GM21360 (cell line): ENCODE data around the gene DIPK1B.
"Not testable (repeated sequence)": the region's sequence is repeated elsewhere in the genome, so short reads cannot be mapped to it uniquely, and the experiment has no call there.

Experiments used
- ATAC-seq: cut with Tn5 transposase; IDR thresholded peaks from one replicate; pipeline ENCODE4 v1.9.1; 2021; ENCODE audit warnings: mild to moderate bottlenecking, moderate library complexity; ENCODE audit not compliant: unreplicated experiment

The DIPK1B gene

DNA sequence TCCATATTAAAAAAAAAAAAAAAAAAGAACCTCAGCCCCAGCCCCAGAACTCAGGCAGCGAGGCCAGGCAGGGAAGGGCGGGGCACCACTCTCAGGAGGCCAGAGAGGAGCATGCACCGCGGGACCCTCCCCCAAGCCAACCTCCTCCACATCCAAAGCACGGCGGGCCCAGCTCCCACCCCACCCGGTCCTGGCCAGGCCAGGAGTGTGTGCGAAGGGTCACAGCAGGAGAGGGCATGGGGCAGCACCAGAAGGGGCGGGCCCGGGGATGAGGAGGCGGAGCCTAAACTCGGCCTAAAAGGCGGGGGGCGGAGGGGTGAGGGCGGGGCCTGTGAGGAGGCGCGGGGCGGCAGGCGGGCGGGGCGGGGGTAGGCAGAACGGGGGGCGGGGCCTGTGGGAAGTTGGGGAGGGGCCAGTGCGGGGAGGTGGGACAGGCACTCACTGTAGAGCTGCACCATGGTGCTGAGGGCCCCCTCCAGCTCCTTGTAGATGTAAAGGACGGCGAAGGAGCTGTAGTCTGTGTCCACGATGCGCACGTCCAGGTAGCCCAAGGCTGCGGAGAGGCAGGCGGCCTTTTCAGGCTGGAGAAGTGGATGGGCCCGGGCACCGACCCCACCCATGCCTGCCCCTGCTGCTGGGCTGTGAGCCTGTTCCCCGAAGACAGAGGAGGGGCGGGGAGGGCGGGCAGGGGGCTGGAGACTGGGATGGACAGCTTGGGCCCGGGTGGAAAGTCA is 50.7 kb downstream of the DIPK1B start:
- ATAC-seq, result no peak

DNA sequence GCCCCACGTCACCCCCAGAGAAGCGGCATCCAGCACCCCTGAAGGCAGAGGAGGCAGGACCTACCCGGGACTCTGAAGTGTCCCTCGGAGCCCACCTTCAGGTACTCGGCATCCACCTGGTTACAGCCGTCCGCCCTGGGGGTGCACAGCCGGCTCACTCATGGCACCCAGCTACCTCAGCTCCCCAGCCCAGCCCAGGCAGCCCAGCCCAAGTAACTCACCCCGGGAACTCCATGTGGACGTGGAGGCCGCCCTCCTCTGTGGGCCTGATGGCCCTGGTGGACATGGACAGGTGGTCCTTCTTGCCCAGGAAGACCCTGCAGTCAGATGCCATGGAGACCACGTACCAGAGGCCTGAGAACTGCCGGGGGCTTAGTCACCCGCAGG is 51.3 kb downstream of the DIPK1B start:
- ATAC-seq, result no peak

DNA sequence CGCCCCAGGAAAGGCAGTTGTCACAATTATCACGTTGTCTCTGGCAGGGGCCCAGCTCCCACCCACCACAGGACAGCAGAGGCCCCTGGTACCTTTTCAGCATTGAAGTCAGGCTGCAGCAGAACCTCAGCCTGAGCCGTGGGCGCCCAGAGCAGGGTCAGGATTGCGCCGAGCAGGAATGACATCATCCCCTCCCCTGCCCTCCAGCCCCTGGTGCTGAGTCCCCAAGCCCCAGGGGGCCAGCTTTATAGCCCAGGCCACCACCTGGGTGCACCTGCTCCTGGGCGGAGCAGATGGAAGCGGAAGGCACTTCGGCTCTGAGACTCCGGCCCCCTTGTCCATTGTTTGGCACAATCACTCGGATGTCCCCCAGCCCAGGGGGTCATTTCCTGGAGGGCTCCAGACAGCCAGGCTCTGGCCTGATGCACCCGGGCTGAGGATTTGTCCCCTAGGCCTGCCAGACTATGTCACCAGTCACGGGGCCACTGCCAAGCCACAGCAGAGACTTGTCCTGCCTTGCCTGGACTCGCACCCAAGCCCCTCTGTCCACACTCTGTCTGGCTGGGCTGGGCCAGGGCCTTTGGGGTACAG is 52.0 kb downstream of the DIPK1B start, which contains the start of gene LCN15:
Gene LCN15 (minus strand): TSS at position 218 of the 591 bp plus-strand sequence. CDS start 30 bp downstream, at position 188.
- ATAC-seq, result no peak

DNA sequence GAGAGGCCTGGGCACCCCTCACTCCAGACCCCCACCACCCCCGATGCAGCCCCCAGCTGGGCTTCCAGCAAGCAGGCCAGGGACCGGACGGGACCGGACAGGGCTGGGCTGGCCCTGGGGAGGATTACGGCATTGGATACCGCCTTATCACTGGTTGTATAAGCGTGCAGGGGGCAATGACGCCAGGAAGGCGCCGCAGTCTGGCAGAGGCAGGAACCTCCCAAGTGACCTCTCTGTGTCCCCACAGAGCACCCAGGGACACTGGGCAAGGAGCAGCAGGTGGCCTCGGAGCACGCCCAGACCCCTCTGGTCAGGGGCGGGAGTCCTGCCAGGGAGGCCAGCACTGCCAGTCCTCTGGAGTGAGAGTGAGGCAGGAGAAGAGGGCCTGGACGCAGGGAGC is 52.7 kb downstream of the DIPK1B start:
- no peak for ATAC-seq

DNA sequence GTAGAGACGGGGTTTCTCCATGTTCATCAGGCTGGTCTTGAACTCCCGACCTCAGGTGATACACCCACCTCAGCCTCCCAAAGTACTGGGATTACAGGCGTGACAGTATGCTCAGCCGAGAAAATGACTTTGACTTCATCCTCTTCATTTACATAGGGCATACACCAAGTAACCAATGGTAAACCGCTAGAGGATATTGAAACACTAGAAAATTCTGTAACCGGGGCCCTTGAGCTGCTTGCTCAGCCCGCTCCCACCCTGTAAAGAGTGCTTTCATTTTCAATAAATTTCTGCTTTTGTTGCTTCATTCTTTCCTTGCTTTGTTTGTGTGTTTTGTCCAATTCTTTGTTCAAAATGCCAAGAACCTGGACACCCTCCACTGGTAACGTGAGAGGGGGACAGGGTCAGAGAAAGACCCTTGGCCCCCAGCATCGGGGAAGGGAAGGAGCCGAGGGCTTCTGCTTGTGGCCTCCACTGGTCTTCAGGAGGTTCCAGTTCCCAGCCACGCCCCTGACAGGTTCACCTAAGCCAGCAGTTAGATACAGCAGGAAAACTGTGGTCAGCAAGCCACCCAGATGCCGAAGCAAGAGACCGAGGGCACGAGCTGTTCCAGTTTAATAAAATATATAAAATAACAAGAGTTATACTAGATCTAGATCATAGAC is 53.5 kb downstream of the DIPK1B start:
- ATAC-seq, result peak; percentile 47

DNA sequence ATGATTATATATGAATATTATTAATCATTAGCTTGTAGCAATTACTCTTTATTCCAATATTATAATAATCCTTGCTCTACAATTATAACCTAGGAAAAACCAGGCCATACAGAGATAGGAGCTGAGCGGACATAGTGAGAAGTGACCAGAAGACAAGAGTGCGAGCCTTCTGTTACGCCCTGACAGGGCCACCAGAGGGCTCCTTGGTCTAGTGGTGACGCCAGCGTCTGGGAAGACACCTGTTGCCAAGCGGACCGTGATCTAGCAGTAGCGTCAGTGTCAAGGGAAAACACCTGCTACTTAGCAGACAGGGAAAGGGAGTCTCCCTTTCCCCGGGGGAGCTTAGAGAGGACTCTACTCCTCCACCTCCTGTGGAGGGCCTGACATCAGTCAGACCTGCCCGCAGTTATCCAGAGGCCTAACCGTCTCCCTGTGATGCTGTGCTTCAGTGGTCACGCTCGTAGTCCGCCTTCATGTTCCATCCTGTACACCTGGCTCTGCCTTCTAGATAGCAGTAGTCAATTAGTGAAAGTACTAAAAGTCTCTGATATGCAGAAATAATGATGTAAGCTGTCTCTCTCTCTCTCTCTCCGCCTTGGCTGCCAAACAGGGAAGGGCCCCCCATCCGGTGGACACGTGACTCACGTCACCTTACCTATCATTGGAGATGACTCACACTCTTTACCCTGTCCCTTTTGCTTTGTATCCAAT is 54.2 kb downstream of the DIPK1B start:
- ATAC-seq, result not testable (repeated sequence)

DNA sequence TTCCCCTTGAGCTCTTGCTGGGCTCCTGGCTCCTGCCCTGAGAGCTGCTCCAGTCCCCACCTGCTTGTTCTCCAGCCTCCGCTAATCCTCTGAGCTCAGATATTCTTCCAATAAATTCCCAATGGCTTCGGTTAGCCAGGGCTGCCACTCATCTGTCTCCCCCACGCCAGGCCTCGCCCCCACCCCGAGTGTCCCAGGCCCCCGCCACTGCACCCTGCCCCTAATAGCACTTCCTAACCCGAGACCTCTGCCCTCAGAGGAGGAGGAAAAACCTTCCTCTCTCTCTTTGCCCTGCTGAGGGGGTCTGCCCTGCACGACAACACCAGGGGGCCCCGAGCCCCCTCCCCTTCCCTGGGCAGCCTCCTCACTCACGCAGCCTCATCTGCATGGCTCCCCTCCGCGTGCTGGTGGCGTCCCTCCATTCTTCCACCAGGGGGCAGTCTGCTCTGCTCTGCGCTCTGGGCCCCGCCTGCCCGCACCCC is 57.4 kb downstream of the DIPK1B start:
- ATAC-seq, result no peak

DNA sequence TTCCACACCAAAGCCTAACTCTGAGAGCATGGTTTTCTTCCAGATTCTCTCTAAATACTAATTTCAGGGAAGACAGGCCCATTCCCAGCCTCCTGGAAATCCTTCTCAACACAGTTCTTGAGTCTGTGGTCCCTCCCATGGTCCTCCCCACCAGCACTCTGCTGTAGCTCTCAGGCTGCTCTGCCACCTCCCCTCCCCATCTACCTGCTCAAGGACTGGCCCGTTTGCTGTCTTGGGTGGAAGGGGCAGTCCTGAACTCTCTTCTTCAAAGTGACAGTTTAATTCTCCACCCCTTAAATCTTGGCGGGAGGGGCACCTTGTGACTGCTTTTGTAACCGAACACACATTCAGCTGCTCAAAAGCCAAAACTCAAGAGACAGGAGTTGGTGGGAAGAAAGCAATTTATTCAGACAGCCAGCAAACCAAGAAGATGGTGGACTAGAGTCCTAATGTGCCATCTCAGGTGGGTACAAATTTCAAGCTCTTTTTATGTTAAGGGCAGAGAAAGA is 59.6 kb downstream of the DIPK1B start:
- no peak for ATAC-seq

DNA sequence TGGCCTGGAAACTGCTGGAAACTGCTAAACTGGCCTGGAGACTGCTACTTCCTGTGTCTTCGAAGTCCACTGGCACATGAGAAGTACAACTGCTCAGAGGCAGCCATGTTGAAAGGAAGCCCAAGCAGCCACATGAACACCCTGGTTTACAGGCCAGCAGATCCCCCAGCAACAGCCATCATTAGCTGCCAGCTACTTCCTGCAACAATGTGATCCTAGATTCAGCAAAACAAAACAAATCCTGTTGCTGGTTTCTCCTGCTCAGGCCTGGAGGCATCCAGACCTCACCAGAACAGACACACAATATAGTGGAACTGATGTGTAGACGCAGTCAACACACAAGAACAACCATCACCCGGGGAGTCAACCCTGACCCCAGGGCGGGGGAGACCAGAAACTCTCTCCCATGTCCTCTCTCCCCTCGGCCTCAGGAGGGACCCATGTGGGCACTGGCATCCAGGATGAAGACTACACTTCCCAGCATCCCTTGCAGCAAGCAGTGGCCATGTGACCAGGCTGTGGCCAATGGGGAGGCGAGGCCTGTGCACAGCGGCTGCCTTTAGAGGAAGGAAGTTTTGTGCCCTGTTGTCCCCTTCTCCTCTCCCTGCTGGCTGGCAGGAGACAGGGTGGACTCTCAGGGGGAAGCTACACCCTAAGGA is 61.1 kb downstream of the DIPK1B start:
- ATAC-seq, result no peak
